HCT116 (cell line): ENCODE measurements around the gene ADAP2. TPM values are rescaled to one million over a fixed set of nuclear protein-coding genes. Genes with fewer than 3 reads are reported as not detected.
A peak's percentile ranks its signal among the peaks of the same experiment; 100 is the strongest.

Experiments
- ATAC-seq: fragments of 200-7000 bp; cut with Tn5 transposase; 2 replicates; pipeline ENCODE4 v1.9.1; 2020; ENCODE audit warnings: mild to moderate bottlenecking, moderate library complexity
- BruUV-seq: library from RNA; stranded (reverse); fragments of 400-500 nt; replicated peaks from 2 replicates; lab custom pipeline; 2021; lab: Mats Ljungman, UMichigan
- CTCF ChIA-PET: fragments of 300-600 bp; sonication (Branson Sonifier 250); formaldehyde crosslinking; loops from one replicate; lab custom pipeline; 2021; ENCODE audit warnings: antibody characterized with exemption; lab: Charles Lee
- POLR2A ChIA-PET: fragments of 300-600, 350-600 bp; sonication (Branson Sonifier 250); formaldehyde crosslinking; loops from one replicate; lab custom pipeline; 2021; ENCODE audit warnings: antibody characterized with exemption; lab: Charles Lee
- RAD21 ChIA-PET, 2 experiments: fragments of 300-600 bp; sonication (Branson Sonifier 250); formaldehyde crosslinking; loops; one replicate each; lab custom pipeline; 2023; ENCODE audit warnings: low total read pairs in 2 of 2; ENCODE audit not compliant: uncharacterized antibody in 2 of 2, unreplicated experiment in 2 of 2, low non-redundant PET in 1 of 2; lab: Charles Lee
- DNase-seq: peaks from one replicate; pipeline ENCODE4 v3.0.0-alpha.2; 2010; ENCODE audit warnings: low read depth, low spot score
- H2AFZ ChIP-seq: fragments of 200-600 bp; shearing (Covaris generic), sonication (generic); 2 replicates; pipeline ENCODE4 v1.6.1; 2017; ENCODE audit warnings: low read depth, mixed run types, mixed read lengths, antibody characterized with exemption, low read length; ENCODE audit not compliant: poor library complexity, severe bottlenecking
- H3K27ac ChIP-seq: 2 replicates; pipeline ENCODE4 v1.5.1; 2012; ENCODE audit warnings: low read depth, low read length
- H3K27me3 ChIP-seq: fragments of 200-600 bp; sonication (generic); 2 replicates; pipeline ENCODE4 v1.6.1; 2016; ENCODE audit warnings: mixed run types, low read length, mixed read lengths; ENCODE audit not compliant: insufficient read depth
- H3K36me3 ChIP-seq, 2 experiments: fragments of 200-500 bp in 1 of 2; fragments of 200-600 bp in 1 of 2; sonication (Bioruptor generic) in 1 of 2; sonication (generic) in 1 of 2; 2 replicates each; pipeline versions ENCODE4 v1.5.1 to v1.6.1; 2014 to 2016; ENCODE audit warnings: low read length in 2 of 2, inconsistent platforms in 1 of 2, mixed read lengths in 1 of 2, mixed run types in 1 of 2; ENCODE audit not compliant: insufficient read depth in 2 of 2, control insufficient read depth in 1 of 2
- H3K4me1 ChIP-seq, 2 experiments: fragments of 200-600 bp in 1 of 2; sonication (generic) in 1 of 2; 2 replicates each; pipeline versions ENCODE4 v1.5.1 to v1.6.1; 2012 to 2017; ENCODE audit warnings: low read length in 2 of 2, inconsistent platforms in 1 of 2, mild to moderate bottlenecking in 1 of 2, mixed read lengths in 1 of 2, mixed run types in 1 of 2, moderate library complexity in 1 of 2; ENCODE audit not compliant: insufficient read depth in 2 of 2, control insufficient read depth in 1 of 2
- H3K4me2 ChIP-seq: fragments of 200-600 bp; sonication (generic); 2 replicates; pipeline ENCODE4 v1.6.1; 2017; ENCODE audit warnings: mixed run types, low read length, mixed read lengths
- H3K4me3 ChIP-seq, 2 experiments: fragments of 200-600 bp in 1 of 2; sonication (generic) in 1 of 2; replicated peaks in 1 of 2; 2 replicates each; pipeline ENCODE4 v1.5.1; 2011 to 2016; ENCODE audit warnings: low read length in 2 of 2, control low read depth in 1 of 2, low read depth in 1 of 2, mild to moderate bottlenecking in 1 of 2, mixed read lengths in 1 of 2, mixed run types in 1 of 2
- H3K79me2 ChIP-seq: fragments of 200-600 bp; sonication (generic); 2 replicates; pipeline ENCODE4 v1.6.1; 2017; ENCODE audit warnings: mild to moderate bottlenecking, mixed run types, low read length, moderate library complexity, mixed read lengths; ENCODE audit not compliant: insufficient read depth
- H3K9ac ChIP-seq: fragments of 200-600 bp; sonication (generic); 2 replicates; pipeline ENCODE4 v1.6.1; 2016; ENCODE audit warnings: low read length, mixed read lengths
- H3K9me2 ChIP-seq: fragments of 200-600 bp; sonication (generic), shearing (Covaris generic); 2 replicates; pipeline ENCODE4 v1.6.1; 2017; ENCODE audit warnings: mixed run types, mild to moderate bottlenecking, moderate library complexity; ENCODE audit not compliant: insufficient read depth
- H3K9me3 ChIP-seq, 2 experiments: fragments of 200-500 bp in 1 of 2; fragments of 200-600 bp in 1 of 2; sonication (Bioruptor generic) in 1 of 2; sonication (generic) in 1 of 2; 2 replicates each; pipeline ENCODE4 v1.6.1; 2014 to 2017; ENCODE audit warnings: low read length in 2 of 2, mixed read lengths in 2 of 2, inconsistent platforms in 1 of 2, low read depth in 1 of 2, mild to moderate bottlenecking in 1 of 2, mixed run types in 1 of 2, moderate library complexity in 1 of 2; ENCODE audit not compliant: control insufficient read depth in 1 of 2, insufficient read depth in 1 of 2
- H4K20me1 ChIP-seq: fragments of 200-600 bp; sonication (generic), shearing (Covaris generic); 2 replicates; pipeline ENCODE4 v1.6.1; 2017; ENCODE audit warnings: mixed run types, mild to moderate bottlenecking, moderate library complexity; ENCODE audit not compliant: insufficient read depth
- CBX3 ChIP-seq: IDR thresholded peaks from 2 replicates; pipeline ENCODE4 v1.6.1; 2012; ENCODE audit warnings: low read depth
- CTCF ChIP-seq, 3 experiments: fragments of 200-600 bp in 1 of 3; sonication (generic) in 1 of 3; IDR thresholded peaks in 2 of 3; conservative IDR thresholded peaks in 1 of 3; 2 replicates each; pipeline ENCODE4 v1.5.1; 2012 to 2017; ENCODE audit warnings: low read depth in 2 of 3, low read length in 2 of 3, antibody characterized with exemption in 1 of 3, borderline replicate concordance in 1 of 3, control low read depth in 1 of 3, mild to moderate bottlenecking in 1 of 3, mixed read lengths in 1 of 3, mixed run types in 1 of 3, moderate library complexity in 1 of 3; ENCODE audit not compliant: insufficient read depth in 1 of 3
- EGR1 ChIP-seq: IDR thresholded peaks from 2 replicates; pipeline ENCODE4 v1.6.1; 2012; ENCODE audit warnings: low read depth
- ELF1 ChIP-seq: IDR thresholded peaks from 2 replicates; pipeline ENCODE4 v1.6.1; 2012; ENCODE audit warnings: low read depth, borderline replicate concordance
- FOSL1 ChIP-seq: IDR thresholded peaks from 2 replicates; pipeline ENCODE4 v1.6.1; 2012; ENCODE audit warnings: low read depth
- MAX ChIP-seq: IDR thresholded peaks from 2 replicates; pipeline ENCODE4 v1.6.1; 2012
- POLR2A ChIP-seq: IDR thresholded peaks from 2 replicates; pipeline ENCODE4 v1.7.0; 2011; ENCODE audit warnings: borderline replicate concordance; ENCODE audit not compliant: insufficient read depth, insufficient read length; ENCODE audit errors: extremely low read depth
- RAD21 ChIP-seq: IDR thresholded peaks from 2 replicates; pipeline ENCODE4 v1.6.1; 2012; ENCODE audit warnings: low read depth, mild to moderate bottlenecking
- SP1 ChIP-seq: IDR thresholded peaks from 2 replicates; pipeline ENCODE4 v1.6.1; 2012; ENCODE audit warnings: low read depth
- TCF7L2 ChIP-seq: IDR thresholded peaks from 2 replicates; pipeline ENCODE4 v1.7.0; 2011; ENCODE audit warnings: borderline replicate concordance, inconsistent platforms; ENCODE audit not compliant: insufficient read depth, insufficient read length; ENCODE audit errors: extremely low read depth
- ZNF274 ChIP-seq: fragments of 200-500 bp; sonication (Bioruptor generic); IDR thresholded peaks from 2 replicates; pipeline ENCODE4 v1.6.1; 2014; ENCODE audit warnings: mild to moderate bottlenecking, low read depth, low read length, inconsistent platforms
- intact Hi-C: fragments of 100-400 bp; cut with micrococcal nuclease; formaldehyde crosslinking; loops from 2 replicates; pipeline ENCODE4 v1.10.0; 2022
- total RNA-seq: library from RNA; stranded (reverse); gene quantifications from one replicate; pipeline ENCODE4 v1.2.1, GENCODE V29; 2021; ENCODE audit not compliant: unreplicated experiment

The ADAP2 gene
- total RNA-seq, 1 experiment from 2014 or later, result 17.2 TPM

- peak overlapping the region; percentile 78 for H3K9ac ChIP-seq
- DNase-seq (peak; percentile 36), ATAC-seq (peak; percentile 50)
- peaks cover 5 to 13% of the 10 kb centered on the region in 2 experiments for H3K4me1 ChIP-seq
- H3K9me3 ChIP-seq, result no peaks in the 10 kb centered on the region
- no peaks in the 10 kb centered on the region for H3K9me2 ChIP-seq
- ChIA-PET POLR2A (no interaction called here), RAD21 (no interaction called here), CTCF (no interaction called here)
- intact Hi-C loops, result no loop called here
- H3K79me2 ChIP-seq, result peaks cover 38% of the 10 kb centered on the region
- H4K20me1 ChIP-seq, result no peaks in the 10 kb centered on the region
- peak overlapping the region; percentile 60 for H2AFZ ChIP-seq
- peak overlapping the region; percentile 79 for H3K27ac ChIP-seq
- BruUV-seq, result TSS peak; percentile 81
- TF ChIP-seq MAX, result no peak
- no peak for TF ChIP-seq POLR2A
- TF ChIP-seq TCF7L2, result no peak
- no peak for TF ChIP-seq CTCF (IDR thresholded peaks at IDR 0.05 in 2 of 3, conservative IDR thresholded peaks at IDR 0.05 in 1 of 3; ENCODE audit: borderline replicate concordance in 1 of 3, insufficient read depth in 1 of 3, low read depth in 2 of 3, low read length in 2 of 3)
- TF ChIP-seq FOSL1, result no peak
- no peak for TF ChIP-seq ELF1
- no peak for TF ChIP-seq EGR1
- TF ChIP-seq ZNF274, result no peak
- no peak for TF ChIP-seq RAD21
- TF ChIP-seq CBX3, result no peak
- no peak for TF ChIP-seq SP1
- H3K27me3 ChIP-seq, result no peaks in the 10 kb centered on the region
- peak overlapping the region; percentile 87 for H3K4me2 ChIP-seq
- peak overlapping the region; percentile 77 to 86 for H3K4me3 ChIP-seq
- H3K36me3 ChIP-seq, result peaks cover 4 to 6% of the 10 kb centered on the region in 2 experiments; a peak in 2 of 4 replicates
These were observed 16.0 kb upstream of the ADAP2 start for GRCh38 chr17:30905742-30906100.
